K562 (cell line): Measurements from ENCODE around the gene PTPRM. TPM values are rescaled to one million over a fixed set of nuclear protein-coding genes. Genes with fewer than 3 reads are reported as not detected.

ENCODE experiments used
- ATAC-seq: fragments of 200-7000 bp; cut with Tn5 transposase; 3 replicates; pipeline ENCODE4 v1.9.1; 2020; ENCODE audit warnings: moderate library complexity
- BruUV-seq: library from RNA; stranded (reverse); fragments of 400-500 nt; replicated peaks from 2 replicates; lab custom pipeline; 2021; lab: Mats Ljungman, UMichigan
- CTCF ChIA-PET: fragments of 300-600 bp; formaldehyde crosslinking; extraction: SDS; loops from one replicate; lab custom pipeline; 2021; ENCODE audit warnings: low intra/inter-chr PET ratio; lab: Yijun Ruan, JAX
- POLR2A ChIA-PET: fragments of 300-600, 350-650 bp; sonication (Branson Sonifier 250); formaldehyde crosslinking; extraction: SDS; loops from one replicate; lab custom pipeline; 2021; ENCODE audit warnings: antibody characterized with exemption, inconsistent platforms; lab: Yijun Ruan, JAX
- DNase-seq, 4 experiments: peaks; one replicate each; pipeline versions ENCODE4 v3.0.0 to v3.0.0-alpha.2; 2011 to 2018; ENCODE audit warnings: low spot score in 3 of 4, mixed read lengths in 3 of 4; ENCODE audit errors: extremely low read depth in 1 of 4
- FAIRE-seq: peaks from 2 replicates; lab custom pipeline; 2011; peaks lifted over from hg19 to GRCh38; lab: Jason Lieb, UNC
- H2AFZ ChIP-seq: 2 replicates; pipeline ENCODE4 v1.6.0; 2011; ENCODE audit warnings: low read depth, low read length, control low read depth, inconsistent platforms
- H3K27ac ChIP-seq: fragments of 200-600 bp; 3 replicates; pipeline ENCODE4 v1.8.0; 2011; ENCODE audit warnings: low read depth, mild to moderate bottlenecking, control low read depth, inconsistent platforms, low read length, moderate library complexity, mixed read lengths; ENCODE audit errors: extremely low read depth
- H3K27me3 ChIP-seq, 2 experiments: fragments of 300-600 bp in 1 of 2; 2 replicates in 1 of 2; 3 replicates in 1 of 2; pipeline versions ENCODE4 v1.6.0 to v1.8.0; 2011; ENCODE audit warnings: inconsistent platforms in 2 of 2, low read length in 2 of 2, mild to moderate bottlenecking in 1 of 2, mixed read lengths in 1 of 2, moderate library complexity in 1 of 2; ENCODE audit not compliant: control insufficient read depth in 2 of 2, insufficient read depth in 2 of 2
- H3K36me3 ChIP-seq: fragments of 300-600 bp; 3 replicates; pipeline ENCODE4 v1.8.0; 2011; ENCODE audit warnings: mild to moderate bottlenecking, low read length, inconsistent platforms; ENCODE audit not compliant: control insufficient read depth, insufficient read depth
- H3K4me1 ChIP-seq, 2 experiments: fragments of 200-600 bp in 1 of 2; replicated peaks in 1 of 2; 2 replicates in 1 of 2; 3 replicates in 1 of 2; pipeline versions ENCODE4 v1.5.1 to v1.8.0; 2011; ENCODE audit warnings: inconsistent platforms in 2 of 2, low read length in 2 of 2, mild to moderate bottlenecking in 1 of 2, mixed read lengths in 1 of 2, moderate library complexity in 1 of 2; ENCODE audit not compliant: control insufficient read depth in 2 of 2, insufficient read depth in 2 of 2
- H3K4me2 ChIP-seq: 2 replicates; pipeline ENCODE4 v1.6.1; 2011; ENCODE audit warnings: low read length, control low read depth, inconsistent platforms, mixed read lengths; ENCODE audit not compliant: insufficient read depth
- H3K4me3 ChIP-seq: fragments of 200-600 bp; sonication (generic), shearing (Covaris generic); 2 replicates; pipeline ENCODE4 v1.5.1; 2016; ENCODE audit warnings: control low read depth, inconsistent platforms
- H3K79me2 ChIP-seq: fragments of 200-600 bp; 3 replicates; pipeline ENCODE4 v1.8.0; 2011; ENCODE audit warnings: low read length, inconsistent platforms; ENCODE audit not compliant: control insufficient read depth, insufficient read depth
- H3K9ac ChIP-seq, 2 experiments: 2 replicates each; pipeline versions ENCODE4 v1.6.0 to v1.6.1; 2011; ENCODE audit warnings: low read depth in 2 of 2, low read length in 2 of 2, control low read depth in 1 of 2, inconsistent platforms in 1 of 2, mild to moderate bottlenecking in 1 of 2, mixed read lengths in 1 of 2; ENCODE audit not compliant: insufficient read depth in 1 of 2
- H3K9me1 ChIP-seq: one replicate; pipeline ENCODE4 v1.6.0; 2011; ENCODE audit warnings: inconsistent platforms, mild to moderate bottlenecking, low read length, moderate library complexity; ENCODE audit not compliant: control insufficient read depth, insufficient read depth
- H3K9me3 ChIP-seq: replicated peaks from 2 replicates; pipeline ENCODE4 v1.5.1; 2011; ENCODE audit warnings: low read depth, low read length, inconsistent platforms; ENCODE audit not compliant: control insufficient read depth, insufficient read depth
- H4K20me1 ChIP-seq: replicated peaks from 2 replicates; pipeline ENCODE4 v1.6.1; 2011; ENCODE audit warnings: low read length, inconsistent platforms, mixed read lengths; ENCODE audit not compliant: control insufficient read depth, insufficient read depth
- ATF1 ChIP-seq, 2 experiments: fragments of 450-650 bp in 1 of 2; IDR thresholded peaks; 2 replicates each; pipeline ENCODE4 v1.6.1; 2016; ENCODE audit warnings: missing compliant biosample characterization in 1 of 2, missing genetic modification characterization in 1 of 2
- BCOR ChIP-seq: fragments of 450-650 bp; IDR thresholded peaks from 2 replicates; pipeline ENCODE4 v1.6.1; 2016
- CCNT2 ChIP-seq: IDR thresholded peaks from 2 replicates; pipeline ENCODE4 v1.6.1; 2011; ENCODE audit warnings: borderline replicate concordance, low read depth, mild to moderate bottlenecking, moderate library complexity, mixed read lengths, low read length; ENCODE audit not compliant: insufficient read length; ENCODE audit errors: extremely low read depth
- PML ChIP-seq: IDR thresholded peaks from 2 replicates; pipeline ENCODE4 v1.6.1; 2012; ENCODE audit warnings: low read length, inconsistent platforms
- PTRF ChIP-seq: fragments of 450-650 bp; IDR thresholded peaks from 2 replicates; pipeline ENCODE4 v1.6.1; 2016; ENCODE audit warnings: mild to moderate bottlenecking, missing genetic modification characterization, missing compliant biosample characterization
- RNF2 ChIP-seq: sonication (generic); IDR thresholded peaks from 2 replicates; pipeline ENCODE4 v1.6.1; 2016
- SAFB ChIP-seq: fragments of 200-400 bp; formaldehyde crosslinking; IDR thresholded peaks from 2 replicates; pipeline ENCODE4 v1.6.1; 2017; ENCODE audit warnings: low read depth, low read length, borderline replicate concordance
- SAFB2 ChIP-seq: fragments of 200-400 bp; formaldehyde crosslinking; IDR thresholded peaks from 2 replicates; pipeline ENCODE4 v1.6.1; 2018; ENCODE audit warnings: borderline replicate concordance, low read length, low read depth, moderate library complexity; ENCODE audit not compliant: severe bottlenecking
- SMAD1 ChIP-seq: fragments of 150-350 bp; IDR thresholded peaks from 2 replicates; pipeline ENCODE4 v1.6.1; 2014; ENCODE audit warnings: low read length, low read depth; ENCODE audit not compliant: partially characterized antibody
- SMARCA4 ChIP-seq: fragments of 450-650 bp; IDR thresholded peaks from 2 replicates; pipeline ENCODE4 v1.6.1; 2016
- SOX6 ChIP-seq: fragments of 450-650 bp; IDR thresholded peaks from 2 replicates; pipeline ENCODE4 v1.6.1; 2014; ENCODE audit warnings: mild to moderate bottlenecking
- TCF15 ChIP-seq: fragments of 250-450 bp; sonication (Bioruptor Pico); IDR thresholded peaks from 2 replicates; pipeline ENCODE4 v1.8.0; 2022; ENCODE audit warnings: moderate library complexity, mild to moderate bottlenecking, inconsistent platforms
- TCF7 ChIP-seq: sonication (generic); IDR thresholded peaks from 2 replicates; pipeline ENCODE4 v1.6.1; 2016; ENCODE audit warnings: antibody characterized with exemption, borderline replicate concordance
- WGBS: fragments of 100-300 bp; shearing (Covaris generic); methylation state at CpG from one replicate; pipeline ENCODE4 v1.1.6; 2016; ENCODE audit warnings: low coverage, mixed read lengths; ENCODE audit not compliant: insufficient coverage; ENCODE audit errors: missing lambda C conversion rate; 5-methylcytosine and 5-hydroxymethylcytosine counted together
- in situ Hi-C: fragments of 300-500 bp; cut with MboI; formaldehyde crosslinking; loops from 4 replicates; pipeline ENCODE4 v1.15.0; 2018; ENCODE audit warnings: inconsistent platforms, mixed read lengths
- intact Hi-C: fragments of 100-400 bp; cut with micrococcal nuclease; formaldehyde crosslinking; loops from 2 replicates; pipeline ENCODE4 v1.14.2; 2022
- polyA plus RNA-seq, 8 experiments: library from polyadenylated mRNA; depleted of rRNA in 4 of 8; stranded (reverse) in 5 of 8; unstranded in 3 of 8; fragments of >200 nt; fragmentation: Nextera tagmentation in 2 of 8; fragmentation: Illumina TruSeq in 1 of 8; extraction: Ambion mirVana in 2 of 8; extraction: Trizol in 1 of 8; gene quantifications; 2 replicates each; pipeline versions ENCODE4 v1.2.1 to v1.2.3, GENCODE V29; 2011 to 2014; ENCODE audit warnings: inconsistent platforms in 1 of 8, missing spikeins in 1 of 8
- total RNA-seq, 7 experiments: library from RNA; depleted of rRNA in 6 of 7; stranded (reverse); fragments of >200 nt in 6 of 7; fragmentation: Illumina TruSeq in 2 of 7; extraction: Trizol in 2 of 7; gene quantifications; 2 replicates each; pipeline versions ENCODE4 v1.2.1 to v1.2.3, GENCODE V29; 2011 to 2021; ENCODE audit warnings: low replicate concordance in 1 of 7

Gene PTPRM
- total and polyA plus RNA-seq, 9 of the 15 experiments (the other 6 are each of a cell fraction or from before 2014, with no cell fraction given), result 0.03 to 0.16 (median 0.08) TPM; not detected in 3

GRCh38 chr18:7824970-7825369 lies 257.9 kb downstream of the PTPRM start:
- no peak for DNase-seq
- Histone ChIP-seq H3K4me2 (no peak overlapping the region), H3K27ac (no peak overlapping the region), H3K9me3 (no peaks in the 10 kb centered on the region), H3K9me1 (no peaks in the 10 kb centered on the region), H3K27me3 (no peaks in the 10 kb centered on the region), H3K4me3 (no peak overlapping the region), H3K79me2 (no peaks in the 10 kb centered on the region), H3K9ac (no peak overlapping the region), H4K20me1 (no peaks in the 10 kb centered on the region), H3K36me3 (no peaks in the 10 kb centered on the region), H2AFZ (no peak overlapping the region), H3K4me1 (no peaks in the 10 kb centered on the region)
- 3% methylated on average over 5 of the region's 5 CpGs for WGBS
- ChIA-PET POLR2A (no interaction called here), CTCF (no interaction called here)
- intact Hi-C loops, result no loop called here
- no peak for ATAC-seq
- FAIRE-seq, result no peak
- TF ChIP-seq TCF15 (CRISPR knock-in tag) (no peak), SAFB (no peak), SMARCA4 (no peak), TCF7 (no peak), RNF2 (no peak), SAFB2 (no peak), PML (no peak), CCNT2 (no peak), ATF1 (CRISPR knock-in tag; IDR thresholded peaks at IDR 0.05) (no peak), ATF1 (tag; IDR thresholded peaks at IDR 0.05) (no peak), SMAD1 (no peak), BCOR (no peak), PTRF (tag) (no peak), SOX6 (no peak)
- in situ Hi-C loops, result no loop called here
- BruUV-seq, result no TSS peak
